ACC112 (cell line): ENCODE measurements around the gene CSF3R.

Experiments used
- H2AFZ ChIP-seq: fragments of 200-600 bp; sonication (generic); one replicate; pipeline ENCODE4 v1.6.0; 2017; ENCODE audit warnings: antibody characterized with exemption, low read length; ENCODE audit not compliant: unreplicated experiment
- H3K27ac ChIP-seq: fragments of 200-600 bp; sonication (generic); 2 replicates; pipeline ENCODE4 v1.5.1; 2014; ENCODE audit warnings: low read depth, mild to moderate bottlenecking, antibody characterized with exemption, low read length, moderate library complexity
- H3K27me3 ChIP-seq: fragments of 200-600 bp; sonication (generic); 2 replicates; pipeline ENCODE4 v1.6.1; 2014; ENCODE audit warnings: mild to moderate bottlenecking, antibody characterized with exemption, low read length, moderate library complexity, mixed read lengths; ENCODE audit not compliant: insufficient read depth
- H3K36me3 ChIP-seq: fragments of 200-600 bp; sonication (generic); 2 replicates; pipeline ENCODE4 v1.6.1; 2016; ENCODE audit warnings: mild to moderate bottlenecking, antibody characterized with exemption, low read length, moderate library complexity, mixed read lengths; ENCODE audit not compliant: insufficient read depth
- H3K4me1 ChIP-seq: fragments of 200-600 bp; sonication (generic); one replicate; pipeline ENCODE4 v1.6.1; 2016; ENCODE audit warnings: low read length, mixed read lengths; ENCODE audit not compliant: insufficient read depth, unreplicated experiment, control insufficient read depth
- H3K4me3 ChIP-seq: fragments of 200-600 bp; sonication (generic); 2 replicates; pipeline ENCODE4 v1.5.1; 2014; ENCODE audit warnings: mild to moderate bottlenecking, low read depth, low read length
- H3K79me2 ChIP-seq: fragments of 200-600 bp; sonication (generic); one replicate; pipeline ENCODE4 v1.6.0; 2016; ENCODE audit warnings: low read length; ENCODE audit not compliant: control insufficient read depth, unreplicated experiment, insufficient read depth

Gene CSF3R

DNA sequence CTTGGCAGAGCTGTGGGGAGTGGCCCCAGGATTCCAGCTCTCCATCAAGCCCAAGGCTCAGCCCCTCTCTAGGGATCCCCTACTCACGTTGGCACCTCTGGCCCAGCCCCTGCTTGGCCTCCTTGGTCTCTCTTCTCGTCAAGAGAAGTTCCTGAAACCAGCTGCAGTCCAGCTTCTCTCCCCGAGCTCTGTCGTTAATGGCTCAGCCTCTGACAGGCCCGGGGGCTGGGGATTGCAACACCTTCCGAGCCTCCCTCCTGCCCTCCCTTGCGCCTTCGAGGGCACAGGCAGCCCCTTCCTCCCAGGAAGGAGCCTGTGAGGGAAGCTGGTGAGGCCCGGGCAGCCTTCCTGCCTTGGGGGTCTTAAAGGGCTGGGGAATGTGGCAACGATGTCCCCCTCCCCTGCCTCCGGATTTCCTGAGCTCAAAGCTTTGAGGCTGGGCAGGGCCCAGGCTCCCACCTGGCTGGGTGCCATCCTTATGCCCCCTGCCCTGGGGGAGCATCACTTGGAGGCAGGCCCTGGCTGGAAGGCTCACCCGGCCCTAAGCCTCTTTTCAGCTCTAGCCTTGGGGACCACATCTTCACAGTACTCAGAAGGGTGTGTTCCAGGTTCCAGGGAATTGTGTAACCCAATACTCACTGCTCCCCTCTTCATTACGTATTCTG lies at the start of gene CSF3R:
CSF3R (minus strand) TSS at position 190 of the 665 bp plus-strand sequence. CDS start 3,417 bp downstream, outside the sequence.
- Histone ChIP-seq H3K27me3 (peaks cover 17% of the 10 kb centered on the region; the same call in 1 of the 2 replicates), H3K79me2 (no peaks in the 10 kb centered on the region), H2AFZ (no peak within 1 kb of the TSS), H3K4me3 (no peak within 1 kb of the TSS), H3K27ac (no peak within 1 kb of the TSS), H3K4me1 (no peaks in the 10 kb centered on the region), H3K36me3 (no peaks in the 10 kb centered on the region)

DNA sequence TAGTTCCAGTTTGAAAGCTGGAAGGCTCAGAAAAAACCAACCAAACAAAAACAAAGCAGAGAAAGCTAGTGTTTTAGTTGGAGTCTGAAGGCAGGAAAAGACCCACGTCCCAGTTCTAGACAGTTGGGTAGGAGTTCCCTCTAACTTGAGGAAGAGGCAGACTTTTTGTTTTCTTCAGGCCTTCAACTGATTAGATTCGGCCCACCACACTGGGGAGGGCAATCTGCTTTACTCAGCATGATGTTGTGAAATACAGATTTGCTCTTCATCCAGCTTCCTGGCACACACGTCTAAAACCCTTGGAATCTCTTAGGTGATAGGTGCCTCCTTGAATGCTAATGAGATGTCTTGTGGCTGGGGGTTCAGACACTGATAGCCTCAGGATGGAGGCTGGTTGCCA lies 49.1 kb upstream of the CSF3R start:
- no peak overlapping the region for H2AFZ ChIP-seq
- H3K36me3 ChIP-seq = no peaks in the 10 kb centered on the region
- no peaks in the 10 kb centered on the region for H3K4me1 ChIP-seq
- H3K79me2 ChIP-seq = no peaks in the 10 kb centered on the region
- no peak overlapping the region for H3K27ac ChIP-seq
- H3K27me3 ChIP-seq = peaks cover 56% of the 10 kb centered on the region
- no peak overlapping the region for H3K4me3 ChIP-seq

- Histone ChIP-seq H3K36me3 (no peaks in the 10 kb centered on the region), H2AFZ (no peak overlapping the region), H3K27me3 (peaks cover 49% of the 10 kb centered on the region), H3K27ac (no peak overlapping the region), H3K4me1 (no peaks in the 10 kb centered on the region), H3K79me2 (no peaks in the 10 kb centered on the region), H3K4me3 (no peak overlapping the region)
These were observed 48.1 kb upstream of the CSF3R start for GRCh38 chr1:36530791-36531190.

GRCh38 chr1:36530261-36530660 lies 47.5 kb upstream of the CSF3R start:
- H2AFZ ChIP-seq = no peak overlapping the region
- no peaks in the 10 kb centered on the region for H3K79me2 ChIP-seq
- H3K4me1 ChIP-seq = no peaks in the 10 kb centered on the region
- H3K27ac ChIP-seq = no peak overlapping the region
- H3K36me3 ChIP-seq = no peaks in the 10 kb centered on the region
- no peak overlapping the region for H3K4me3 ChIP-seq
- peaks cover 43% of the 10 kb centered on the region for H3K27me3 ChIP-seq

GRCh38 chr1:36529769-36530260 lies 47.1 kb upstream of the CSF3R start:
- Histone ChIP-seq H3K79me2 (no peaks in the 10 kb centered on the region), H3K4me3 (no peak overlapping the region), H3K27me3 (peaks cover 39% of the 10 kb centered on the region), H2AFZ (no peak overlapping the region), H3K27ac (no peak overlapping the region), H3K36me3 (no peaks in the 10 kb centered on the region), H3K4me1 (no peaks in the 10 kb centered on the region)

DNA sequence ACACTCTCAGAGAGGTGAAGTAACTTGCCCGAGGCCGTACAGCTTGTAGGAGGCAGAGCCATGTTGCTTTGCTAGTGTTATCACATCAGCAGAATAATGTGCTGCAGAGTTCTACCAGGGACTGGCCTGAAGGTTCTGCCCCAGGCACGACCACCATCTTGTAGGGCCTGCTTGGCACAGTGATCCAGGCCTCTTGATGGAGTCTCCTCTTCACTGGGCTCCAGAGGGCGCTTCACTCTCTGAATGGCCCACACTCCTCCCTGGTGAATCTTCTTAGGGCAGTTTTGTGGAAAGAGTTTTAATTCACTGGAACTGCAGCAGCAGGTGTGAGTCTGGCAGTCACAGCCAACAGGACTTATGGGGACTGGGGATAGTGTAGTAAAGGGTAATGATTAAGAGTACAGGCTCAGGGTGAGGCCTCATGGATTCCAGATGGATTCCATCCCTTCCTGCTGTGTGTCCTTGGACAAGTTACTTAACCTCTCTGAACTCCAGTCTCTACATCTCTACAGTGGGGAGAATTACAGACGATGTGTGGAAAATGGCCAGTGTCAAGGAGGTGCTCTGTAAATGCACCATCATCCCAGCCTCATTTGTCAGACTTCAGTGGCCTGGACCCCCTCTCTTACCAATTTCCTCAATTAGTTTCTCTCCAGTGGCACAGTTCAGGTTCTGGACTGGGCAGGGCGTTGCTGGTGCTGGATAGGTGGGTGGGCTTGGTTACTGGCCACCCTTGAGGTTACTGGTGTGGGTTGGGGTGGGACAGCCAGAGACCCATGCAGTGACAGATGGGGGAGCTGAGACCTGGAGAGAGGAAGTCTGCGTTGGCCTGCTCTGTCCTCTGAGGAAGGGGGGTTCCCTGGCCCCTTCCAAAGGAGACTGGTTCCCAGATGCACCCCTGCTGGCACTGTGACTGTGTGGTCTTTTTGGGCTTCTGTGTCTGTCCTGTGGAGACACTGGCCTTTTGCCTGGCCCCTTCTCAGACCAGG lies 45.9 kb upstream of the CSF3R start:
- Histone ChIP-seq H3K79me2 (no peaks in the 10 kb centered on the region), H3K4me1 (no peaks in the 10 kb centered on the region), H2AFZ (no peak overlapping the region), H3K27me3 (peaks cover 27% of the 10 kb centered on the region), H3K4me3 (no peak overlapping the region), H3K27ac (no peak overlapping the region), H3K36me3 (no peaks in the 10 kb centered on the region)

DNA sequence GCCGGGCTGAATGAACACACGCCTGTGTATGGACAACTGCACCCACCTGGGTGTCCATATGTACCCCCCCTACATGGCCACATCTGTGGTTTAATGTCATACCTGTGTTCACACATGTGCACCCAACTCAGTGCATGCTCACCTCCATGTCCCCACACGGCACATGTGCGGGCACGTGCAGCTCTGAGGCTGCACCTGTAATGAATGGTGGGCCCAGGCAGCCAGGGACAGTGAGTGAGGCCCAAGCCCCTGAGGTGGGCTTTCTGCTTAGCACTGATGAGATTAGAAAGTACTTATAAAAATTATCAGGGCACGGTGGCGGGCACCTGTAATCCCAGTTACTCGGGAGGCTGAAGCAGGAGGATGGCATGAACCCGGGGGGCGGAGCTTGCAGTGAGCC lies 42.5 kb upstream of the CSF3R start:
- H3K79me2 ChIP-seq = no peaks in the 10 kb centered on the region
- no peak overlapping the region for H3K27ac ChIP-seq
- H3K4me3 ChIP-seq = no peak overlapping the region
- H3K36me3 ChIP-seq = no peaks in the 10 kb centered on the region
- H3K4me1 ChIP-seq = no peaks in the 10 kb centered on the region
- 0 out of 2 replicates have a peak, but pooled peaks cover 6% of the 10 kb centered on the region for H3K27me3 ChIP-seq
- no peak overlapping the region for H2AFZ ChIP-seq

GRCh38 chr1:36524359-36525062 lies 41.8 kb upstream of the CSF3R start:
- H3K27me3 ChIP-seq = 0 out of 2 replicates have a peak, but pooled peaks cover 6% of the 10 kb centered on the region
- H3K36me3 ChIP-seq = no peaks in the 10 kb centered on the region
- no peak overlapping the region for H3K27ac ChIP-seq
- no peaks in the 10 kb centered on the region for H3K4me1 ChIP-seq
- H3K4me3 ChIP-seq = no peak overlapping the region
- no peak overlapping the region for H2AFZ ChIP-seq
- no peaks in the 10 kb centered on the region for H3K79me2 ChIP-seq

DNA sequence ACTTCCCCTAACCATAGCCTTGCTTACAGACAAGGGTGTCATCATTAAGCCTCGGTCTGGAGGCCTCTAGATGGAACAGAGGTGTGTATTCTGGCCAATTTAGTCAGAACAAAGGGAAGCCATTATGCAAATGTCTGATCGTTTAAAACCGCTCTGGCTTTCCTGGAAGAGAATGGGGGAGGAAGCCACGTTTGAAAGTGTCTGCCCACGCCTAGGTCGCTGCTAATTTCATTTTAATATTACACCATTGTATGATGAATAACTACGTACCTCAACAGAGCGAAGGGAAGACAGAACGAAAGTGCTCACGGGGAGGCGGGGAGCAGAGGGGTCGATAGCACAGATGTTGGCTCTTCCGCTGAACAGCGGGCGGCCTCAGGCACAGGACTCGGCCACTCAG lies 41.1 kb upstream of the CSF3R start:
- H3K4me3 ChIP-seq = no peak overlapping the region
- H3K36me3 ChIP-seq = no peaks in the 10 kb centered on the region
- 0 out of 2 replicates have a peak, but pooled peaks cover 6% of the 10 kb centered on the region for H3K27me3 ChIP-seq
- H2AFZ ChIP-seq = no peak overlapping the region
- no peaks in the 10 kb centered on the region for H3K4me1 ChIP-seq
- no peaks in the 10 kb centered on the region for H3K79me2 ChIP-seq
- H3K27ac ChIP-seq = no peak overlapping the region

- no peak overlapping the region for H2AFZ ChIP-seq
- no peak overlapping the region for H3K27ac ChIP-seq
- H3K79me2 ChIP-seq = no peaks in the 10 kb centered on the region
- H3K27me3 ChIP-seq = 0 out of 2 replicates have a peak, but pooled peaks cover 3% of the 10 kb centered on the region
- H3K4me3 ChIP-seq = no peak overlapping the region
- H3K4me1 ChIP-seq = no peaks in the 10 kb centered on the region
- no peaks in the 10 kb centered on the region for H3K36me3 ChIP-seq
These were observed 40.5 kb upstream of the CSF3R start for GRCh38 chr1:36523230-36523495.
